GM10266 (cell line): Measurements from ENCODE around the gene TTLL5.

ENCODE experiments used
- DNase-seq: peaks from one replicate; pipeline ENCODE4 v3.0.0; 2012; ENCODE audit errors: extremely low spot score
- TF ChIP-seq, protein P1 (sequence below): IDR thresholded peaks from 2 replicates; pipeline ENCODE4 v1.5.1; 2012; ENCODE audit warnings: mild to moderate bottlenecking, low read depth; ENCODE audit not compliant: control insufficient read depth, insufficient read depth; ENCODE audit errors: missing control alignments

Gene TTLL5

DNA sequence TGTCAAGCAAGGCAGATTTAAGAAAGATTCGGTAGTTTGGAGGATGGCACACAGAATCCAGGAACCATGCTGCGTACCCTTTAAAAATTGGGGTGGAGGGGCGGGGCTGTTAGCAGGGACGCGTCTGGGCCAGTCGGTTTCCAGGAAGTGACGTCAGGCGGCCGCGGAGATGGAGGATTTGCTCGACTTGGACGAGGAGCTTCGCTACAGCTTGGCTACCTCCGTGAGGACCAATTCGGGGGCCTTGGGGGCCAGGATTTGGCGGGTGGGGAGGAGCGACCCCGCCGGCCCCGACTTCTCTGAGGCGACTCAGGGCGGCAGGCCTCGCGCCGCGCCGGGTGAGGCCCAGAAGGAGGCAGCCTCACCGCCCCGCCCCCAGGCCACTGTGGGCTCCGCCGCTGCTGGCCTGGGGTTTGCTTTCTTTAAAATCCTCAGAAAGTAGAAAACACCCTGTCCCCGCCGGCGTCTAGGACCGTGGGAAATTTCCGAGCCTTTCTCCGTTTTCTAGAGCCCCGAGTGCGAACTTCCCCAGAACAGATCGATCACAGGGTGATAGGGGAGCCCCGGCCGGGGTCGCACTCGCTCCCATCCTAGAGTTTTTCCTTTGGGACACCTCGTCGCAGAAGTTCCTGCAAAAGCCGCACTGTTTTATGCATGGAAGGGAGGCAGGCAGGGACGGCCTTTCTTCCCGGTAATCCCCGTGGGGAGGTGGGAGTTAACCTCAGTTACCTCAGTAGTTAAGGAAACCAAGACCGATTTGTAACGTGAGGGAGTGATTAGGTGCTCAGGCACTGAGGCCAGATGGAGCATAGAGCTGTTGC is 324.8 kb downstream of the TTLL5 start, which contains the start of gene IFT43:
Gene IFT43, plus strand, starts transcription at position 146 of the 821 bp plus-strand sequence. Its CDS starts 24 bp downstream, at position 170.
- TF ChIP-seq, protein P1, sequence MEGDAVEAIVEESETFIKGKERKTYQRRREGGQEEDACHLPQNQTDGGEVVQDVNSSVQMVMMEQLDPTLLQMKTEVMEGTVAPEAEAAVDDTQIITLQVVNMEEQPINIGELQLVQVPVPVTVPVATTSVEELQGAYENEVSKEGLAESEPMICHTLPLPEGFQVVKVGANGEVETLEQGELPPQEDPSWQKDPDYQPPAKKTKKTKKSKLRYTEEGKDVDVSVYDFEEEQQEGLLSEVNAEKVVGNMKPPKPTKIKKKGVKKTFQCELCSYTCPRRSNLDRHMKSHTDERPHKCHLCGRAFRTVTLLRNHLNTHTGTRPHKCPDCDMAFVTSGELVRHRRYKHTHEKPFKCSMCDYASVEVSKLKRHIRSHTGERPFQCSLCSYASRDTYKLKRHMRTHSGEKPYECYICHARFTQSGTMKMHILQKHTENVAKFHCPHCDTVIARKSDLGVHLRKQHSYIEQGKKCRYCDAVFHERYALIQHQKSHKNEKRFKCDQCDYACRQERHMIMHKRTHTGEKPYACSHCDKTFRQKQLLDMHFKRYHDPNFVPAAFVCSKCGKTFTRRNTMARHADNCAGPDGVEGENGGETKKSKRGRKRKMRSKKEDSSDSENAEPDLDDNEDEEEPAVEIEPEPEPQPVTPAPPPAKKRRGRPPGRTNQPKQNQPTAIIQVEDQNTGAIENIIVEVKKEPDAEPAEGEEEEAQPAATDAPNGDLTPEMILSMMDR, result no peak
- DNase-seq, result peak; percentile 92

DNA sequence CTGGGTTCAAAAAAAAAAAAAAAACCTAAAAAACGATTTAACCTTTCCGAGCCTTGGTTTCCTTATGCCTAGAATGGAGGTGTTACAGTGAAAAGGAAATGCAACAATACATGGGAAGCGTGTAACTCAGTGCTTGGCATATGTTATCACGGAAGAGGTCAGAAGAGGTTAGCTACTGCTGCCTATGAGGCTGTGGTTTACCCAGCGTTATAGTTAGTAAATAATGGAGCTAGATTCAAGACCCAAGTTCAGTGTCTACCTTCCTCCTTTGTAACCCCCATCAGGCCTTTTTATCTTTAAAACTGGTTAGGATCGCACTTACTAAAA is 325.4 kb downstream of the TTLL5 start:
- no peak for DNase-seq
- TF ChIP-seq, protein P1, result no peak

DNA sequence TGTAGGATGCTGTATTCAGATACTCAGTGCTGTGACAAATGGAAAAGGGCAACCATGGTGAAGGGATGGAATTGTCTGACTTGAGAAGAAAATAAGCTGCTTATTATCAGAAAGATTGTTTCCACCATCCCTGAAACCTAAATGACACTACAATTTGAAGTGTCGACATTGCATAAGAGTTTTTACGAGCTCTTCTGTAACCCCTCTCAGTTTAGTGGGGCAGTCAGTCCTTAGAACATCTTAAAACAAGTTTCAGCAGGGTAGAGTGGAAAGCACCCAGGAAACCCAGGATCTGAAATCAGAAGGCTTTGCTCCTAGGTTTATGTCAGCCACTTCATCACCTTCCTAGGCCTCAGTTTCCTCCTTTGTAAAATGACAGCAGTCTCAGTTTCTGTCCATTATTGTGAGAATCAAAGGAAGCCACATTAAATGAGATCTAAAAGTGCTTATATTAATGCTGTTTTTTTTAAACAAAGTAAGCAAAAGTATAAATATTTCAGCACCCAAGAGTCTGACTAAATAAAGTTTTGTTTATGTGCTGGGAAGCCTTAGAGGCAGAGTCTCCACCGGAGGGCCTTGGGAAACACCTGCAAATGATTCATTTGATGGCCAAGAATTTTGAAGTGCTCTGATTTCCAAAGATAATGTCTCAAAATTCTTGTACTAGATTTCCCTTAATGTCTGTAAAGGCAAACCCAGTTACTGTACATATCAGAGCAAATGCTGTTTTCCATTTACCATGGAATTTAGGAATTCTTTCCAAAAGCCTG is 326.3 kb downstream of the TTLL5 start:
- no peak for DNase-seq

DNA sequence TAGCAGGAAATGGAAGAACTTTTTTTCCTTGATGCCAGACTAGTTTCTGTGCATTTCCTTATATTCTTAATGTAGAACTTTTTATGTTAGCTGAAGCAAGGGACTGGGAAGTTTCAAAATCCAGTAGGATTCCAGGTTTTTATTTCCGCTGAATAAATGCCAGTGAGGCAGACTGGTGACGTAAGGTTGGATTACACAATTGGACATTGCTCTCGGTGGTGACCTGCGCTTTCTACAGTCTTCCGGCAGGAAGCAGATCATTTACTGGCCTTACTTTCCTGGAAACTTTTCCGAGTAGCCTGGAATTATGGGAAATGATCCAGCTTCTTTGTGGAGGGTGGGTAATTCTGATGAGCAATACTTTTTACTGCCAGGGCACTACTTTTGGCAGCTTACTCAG is 328.1 kb downstream of the TTLL5 start:
- no peak for DNase-seq
- TF ChIP-seq, protein P1, result no peak

More for the DNA sequence above, 326.3 kb downstream of the TTLL5 start:
- TF ChIP-seq, protein P1, result no peak

DNA sequence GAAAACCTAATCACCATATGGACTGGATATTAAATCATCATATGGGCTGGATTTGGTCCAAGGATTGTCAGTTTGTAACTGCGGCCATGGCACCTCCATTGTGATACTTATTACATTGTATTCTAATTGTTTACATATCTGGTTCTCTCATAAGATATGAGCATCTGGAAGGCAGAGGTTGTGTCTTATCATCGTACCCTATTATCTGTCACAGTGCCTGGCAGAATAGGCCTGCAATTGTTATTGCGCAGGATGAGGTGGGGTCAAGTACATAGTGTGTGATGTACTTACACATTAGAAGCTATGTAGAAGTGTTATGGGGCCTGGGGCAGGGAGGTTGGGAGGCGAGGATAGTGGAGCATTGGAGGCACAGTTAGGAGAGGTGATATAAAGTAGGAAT is 329.3 kb downstream of the TTLL5 start:
- DNase-seq, result no peak
- TF ChIP-seq, protein P1, result no peak

DNA sequence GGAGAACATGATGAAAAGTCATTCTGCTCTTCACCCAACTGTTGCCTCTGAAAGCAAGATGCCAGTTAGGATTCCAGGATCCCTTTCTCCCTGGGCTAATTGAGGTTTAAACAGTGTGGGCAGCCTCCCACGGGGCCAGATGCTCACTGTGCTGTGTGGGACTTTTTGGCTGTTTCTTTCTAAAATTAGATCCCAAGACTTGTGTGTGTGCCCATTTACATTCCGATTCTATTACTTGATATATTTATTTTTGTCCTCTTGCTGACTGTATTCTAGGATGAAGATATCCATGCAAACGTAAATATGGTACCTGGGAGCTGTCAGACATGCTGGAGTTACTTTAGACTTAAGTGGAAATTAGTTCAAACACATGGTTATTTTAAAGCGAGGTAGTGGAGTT is 330.7 kb downstream of the TTLL5 start:
- DNase-seq, result no peak
- TF ChIP-seq, protein P1, result no peak
